Glutamatergic neuron (in vitro differentiated cells): ENCODE data around the gene CSNK2B. TPM values are rescaled to one million over a fixed set of nuclear protein-coding genes. Genes with fewer than 3 reads are reported as not detected.
A peak's percentile ranks its signal among the peaks of the same experiment; 100 is the strongest.

Source experiments
- DNase-seq: peaks from one replicate; pipeline ENCODE4 v3.0.0; 2022
- H3K27ac Mint-ChIP-seq: one replicate; pipeline ENCODE4 v1.8.0; 2020; ENCODE audit warnings: mild to moderate bottlenecking, mixed read lengths, inconsistent platforms; ENCODE audit not compliant: unreplicated experiment
- H3K27me3 Mint-ChIP-seq: one replicate; pipeline ENCODE4 v1.8.0; 2020; ENCODE audit warnings: mild to moderate bottlenecking, moderate library complexity, mixed read lengths, inconsistent platforms; ENCODE audit not compliant: unreplicated experiment
- H3K36me3 Mint-ChIP-seq: one replicate; pipeline ENCODE4 v1.8.0; 2020; ENCODE audit warnings: mild to moderate bottlenecking, mixed read lengths, inconsistent platforms; ENCODE audit not compliant: unreplicated experiment
- H3K4me1 Mint-ChIP-seq: one replicate; pipeline ENCODE4 v1.8.0; 2020; ENCODE audit warnings: mild to moderate bottlenecking, low read depth, mixed read lengths, inconsistent platforms; ENCODE audit not compliant: unreplicated experiment
- H3K4me3 Mint-ChIP-seq: one replicate; pipeline ENCODE4 v1.8.0; 2020; ENCODE audit warnings: mild to moderate bottlenecking, mixed read lengths, inconsistent platforms; ENCODE audit not compliant: unreplicated experiment
- H3K9me3 Mint-ChIP-seq: one replicate; pipeline ENCODE4 v1.8.0; 2020; ENCODE audit warnings: mild to moderate bottlenecking, moderate library complexity, mixed read lengths, inconsistent platforms; ENCODE audit not compliant: unreplicated experiment
- CTCF ChIP-seq: fragments of 200-600 bp; sonication (generic); IDR thresholded peaks from one replicate; pipeline ENCODE4 v1.5.0; 2021; ENCODE audit not compliant: partially characterized antibody, unreplicated experiment
- total RNA-seq: library from RNA; stranded (reverse); fragmentation: NEBNext Ultra II Directional; extraction: Animal tissue kit (Norgen Biotek cat#: 25700); gene quantifications from one replicate; pipeline ENCODE4 v1.2.1, GENCODE V29; 2021; ENCODE audit not compliant: unreplicated experiment

CSNK2B gene
- total RNA-seq, 1 donor from 2014 or later: 214 TPM

- Mint-ChIP-seq H3K9me3 (peaks cover 9% of the 10 kb centered on the region), H3K4me1 (peaks cover 17% of the 10 kb centered on the region), H3K27me3 (peaks cover 10% of the 10 kb centered on the region), H3K36me3 (no peaks in the 10 kb centered on the region), H3K4me3 (peak overlapping the region; percentile 60), H3K27ac (peak overlapping the region; percentile 65)
- no peak for DNase-seq
- TF ChIP-seq CTCF: no peak
Measured at GRCh38 chr6:31713465-31713864, 47.6 kb downstream of the CSNK2B start.

DNA sequence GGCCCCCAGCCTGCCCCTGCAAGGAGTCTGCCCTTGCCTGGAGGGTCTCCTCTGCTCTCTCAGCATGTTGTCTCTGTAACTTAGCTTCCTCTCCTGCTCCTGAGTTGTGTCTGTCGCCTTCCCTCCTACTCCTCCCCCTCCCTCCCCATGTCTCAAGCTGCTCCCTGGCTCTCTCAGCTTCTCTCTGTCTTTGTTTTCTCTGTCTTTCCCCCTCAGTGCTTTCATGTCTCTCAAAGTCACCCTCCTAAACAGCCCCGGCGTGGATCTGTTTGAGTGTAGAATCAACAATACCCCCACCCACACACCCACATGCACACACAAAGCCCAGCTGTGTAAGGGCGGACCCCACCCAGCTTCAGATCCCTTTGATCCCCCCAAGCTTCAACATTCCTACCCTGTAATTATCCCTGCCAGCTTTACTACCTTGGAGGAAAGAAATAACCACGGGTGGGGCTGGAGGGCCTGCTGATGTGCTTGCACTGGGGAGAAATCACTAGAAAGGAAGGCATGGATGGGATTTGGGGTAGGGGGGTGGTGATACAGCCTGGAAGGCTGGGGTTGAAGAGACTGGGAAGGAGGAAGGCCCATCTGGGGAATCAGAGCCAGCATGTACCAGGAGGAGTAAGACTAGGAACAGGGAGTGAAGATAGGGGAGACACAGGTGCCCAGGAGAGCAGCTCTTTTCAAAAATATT lies 48.3 kb downstream of the CSNK2B start:
- Mint-ChIP-seq H3K36me3 (no peaks in the 10 kb centered on the region), H3K4me1 (peaks cover 17% of the 10 kb centered on the region), H3K9me3 (peaks cover 9% of the 10 kb centered on the region), H3K27me3 (peaks cover 10% of the 10 kb centered on the region), H3K4me3 (peak overlapping the region; percentile 75), H3K27ac (peak overlapping the region; percentile 62)
- no peak for TF ChIP-seq CTCF
- DNase-seq: no peak

DNA sequence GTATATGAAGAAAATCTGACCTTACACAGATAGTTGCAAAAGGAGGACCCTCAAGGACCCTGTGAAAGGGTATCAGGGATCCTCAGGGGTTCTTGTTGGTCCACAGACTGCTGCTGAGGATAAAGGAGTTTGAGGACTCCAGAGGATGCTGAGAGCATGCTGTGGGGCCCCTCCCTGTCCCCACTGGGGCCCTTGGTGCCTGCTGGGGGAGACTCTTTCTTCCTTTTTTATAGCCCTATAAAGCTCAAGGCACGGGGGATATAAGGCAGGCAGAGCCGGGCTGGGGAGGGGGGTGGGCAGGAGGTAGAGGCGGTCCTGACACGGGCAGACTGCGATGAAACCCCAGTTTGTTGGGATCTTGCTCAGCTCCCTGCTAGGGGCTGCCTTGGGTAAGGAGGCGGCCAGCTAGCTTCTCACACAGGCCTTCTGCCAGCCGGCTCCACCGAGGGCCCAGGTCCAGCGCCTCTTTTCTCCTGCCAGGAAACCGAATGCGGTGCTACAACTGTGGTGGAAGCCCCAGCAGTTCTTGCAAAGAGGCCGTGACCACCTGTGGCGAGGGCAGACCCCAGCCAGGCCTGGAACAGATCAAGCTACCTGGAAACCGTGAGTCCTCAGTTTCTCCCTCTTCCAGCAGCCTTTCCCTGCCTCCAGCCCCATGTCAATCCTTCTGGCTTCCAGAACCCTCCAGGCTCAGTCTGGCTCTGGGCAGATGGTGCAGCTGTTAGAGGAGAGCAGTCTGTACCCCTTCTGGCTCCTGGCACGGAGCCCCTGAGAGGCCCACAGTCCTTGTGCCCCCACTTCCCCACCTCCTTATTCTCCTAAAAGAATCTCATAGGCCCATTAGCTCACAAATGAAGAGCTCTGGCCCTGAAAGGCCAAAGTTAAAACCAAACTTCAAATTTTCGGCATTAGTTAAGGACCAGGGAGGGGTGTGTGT lies 49.4 kb downstream of the CSNK2B start, which contains the start of gene LY6G6D:
Gene LY6G6D (plus strand): TSS at position 327 of the 937 bp plus-strand sequence. CDS start 8 bp downstream, at position 335.
- Mint-ChIP-seq H3K4me1 (peaks cover 17% of the 10 kb centered on the region), H3K4me3 (peak within 1 kb of the TSS; percentile 75), H3K27me3 (peaks cover 7% of the 10 kb centered on the region), H3K27ac (peak within 1 kb of the TSS; percentile 62), H3K36me3 (no peaks in the 10 kb centered on the region), H3K9me3 (peaks cover 14% of the 10 kb centered on the region)
- no peak for TF ChIP-seq CTCF
- DNase-seq: no peak

DNA sequence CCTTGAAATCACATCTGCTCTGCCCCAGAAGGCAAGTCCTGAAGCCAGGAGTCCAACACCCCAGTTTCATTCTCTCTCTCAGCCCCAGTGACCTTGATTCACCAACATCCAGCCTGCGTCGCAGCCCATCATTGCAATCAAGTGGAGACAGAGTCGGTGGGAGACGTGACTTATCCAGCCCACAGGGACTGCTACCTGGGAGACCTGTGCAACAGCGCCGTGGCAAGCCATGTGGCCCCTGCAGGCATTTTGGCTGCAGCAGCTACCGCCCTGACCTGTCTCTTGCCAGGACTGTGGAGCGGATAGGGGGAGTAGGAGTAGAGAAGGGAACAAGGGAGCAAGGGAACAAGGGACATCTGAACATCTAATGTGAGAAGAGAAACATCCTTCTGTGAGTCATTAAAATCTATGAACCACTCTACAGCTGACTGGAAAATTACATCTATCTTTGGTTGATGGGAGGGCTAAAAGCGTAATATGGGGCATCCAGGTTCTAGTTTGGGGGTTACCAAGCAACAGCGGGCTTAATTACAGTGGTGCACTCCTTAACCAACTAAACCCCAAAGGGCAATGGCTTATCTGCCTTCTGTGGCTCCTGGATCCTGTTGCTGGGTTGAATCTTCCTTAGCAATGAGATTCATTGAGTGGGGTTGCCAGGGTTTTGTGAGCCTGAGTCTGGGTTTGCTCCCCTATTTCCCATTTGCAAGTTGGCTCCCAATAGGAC lies 51.8 kb downstream of the CSNK2B start:
- Mint-ChIP-seq H3K36me3 (no peaks in the 10 kb centered on the region), H3K9me3 (peaks cover 5% of the 10 kb centered on the region), H3K4me3 (peak overlapping the region; percentile 30), H3K27ac (no peak overlapping the region), H3K27me3 (peaks cover 11% of the 10 kb centered on the region), H3K4me1 (peaks cover 12% of the 10 kb centered on the region)
- no peak for TF ChIP-seq CTCF
- DNase-seq: no peak
